AG09319 (cell line): ENCODE results near the gene PYCARD.
"Not testable (repeated sequence)": the region's sequence is repeated elsewhere in the genome, so short reads cannot be mapped to it uniquely, and the experiment has no call there.

ENCODE experiments used
- DNase-seq: peaks from one replicate; pipeline ENCODE4 v3.0.0-alpha.2; 2010; ENCODE audit warnings: low read depth; ENCODE audit errors: extremely low read depth
- CTCF ChIP-seq: IDR thresholded peaks from 2 replicates; pipeline ENCODE4 v1.5.1; 2011; ENCODE audit warnings: low read depth, mild to moderate bottlenecking, inconsistent platforms, low read length, moderate library complexity

The PYCARD gene

DNA sequence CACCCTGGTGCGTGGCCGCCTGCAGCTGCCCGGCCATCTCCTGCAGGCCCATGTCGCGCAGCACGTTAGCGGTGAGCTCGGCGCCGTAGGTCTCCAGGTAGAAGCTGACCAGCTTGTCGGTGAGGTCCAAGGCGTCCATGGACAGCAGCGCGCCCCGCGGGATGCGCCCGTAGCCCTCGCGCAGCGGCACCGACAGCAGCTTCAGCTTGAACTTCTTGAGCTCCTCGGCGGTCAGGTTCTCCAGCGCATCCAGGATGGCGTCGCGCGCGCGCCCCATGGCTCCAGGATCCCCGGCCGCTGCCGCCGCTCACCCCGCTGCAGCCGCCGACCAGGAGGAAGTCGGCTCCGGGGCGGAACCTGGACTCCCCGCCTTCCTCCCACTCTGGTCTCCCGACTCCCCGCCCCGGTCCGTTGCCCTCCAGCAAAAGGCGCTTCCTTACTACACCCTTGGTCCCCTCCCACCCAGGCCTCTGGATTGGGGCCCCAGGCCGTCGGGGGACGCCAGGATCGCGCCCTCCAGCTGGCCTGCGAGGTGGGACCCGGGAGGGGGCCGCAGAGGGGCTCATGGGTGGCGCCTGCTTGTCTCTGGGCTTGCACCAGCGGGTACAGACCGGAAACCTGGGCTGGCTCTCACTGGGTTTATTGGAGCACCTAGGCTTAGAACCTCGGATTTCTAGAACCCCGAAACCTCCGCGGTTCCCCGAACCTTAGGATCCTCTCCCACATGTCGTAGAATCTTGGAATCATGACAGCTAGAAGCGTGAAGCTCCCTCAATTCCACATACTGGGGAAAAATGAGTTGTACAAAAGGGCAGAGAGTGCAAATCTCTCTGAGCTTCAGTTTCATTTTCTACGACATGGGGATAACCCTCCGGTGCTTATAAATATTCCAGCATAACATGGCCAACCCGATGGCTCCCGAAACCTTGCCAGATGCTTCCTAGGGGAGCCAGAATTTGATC, at the start of gene PYCARD:
Gene PYCARD (minus strand): TSS at position 347 of the 962 bp plus-strand sequence. CDS start 70 bp downstream, at position 277.
- TF ChIP-seq CTCF, result no peak
- no peak for DNase-seq

- no peak for TF ChIP-seq CTCF
- no peak for DNase-seq
These were observed 48.9 kb upstream of the PYCARD start for GRCh38 chr16:31251435-31251834.

DNA sequence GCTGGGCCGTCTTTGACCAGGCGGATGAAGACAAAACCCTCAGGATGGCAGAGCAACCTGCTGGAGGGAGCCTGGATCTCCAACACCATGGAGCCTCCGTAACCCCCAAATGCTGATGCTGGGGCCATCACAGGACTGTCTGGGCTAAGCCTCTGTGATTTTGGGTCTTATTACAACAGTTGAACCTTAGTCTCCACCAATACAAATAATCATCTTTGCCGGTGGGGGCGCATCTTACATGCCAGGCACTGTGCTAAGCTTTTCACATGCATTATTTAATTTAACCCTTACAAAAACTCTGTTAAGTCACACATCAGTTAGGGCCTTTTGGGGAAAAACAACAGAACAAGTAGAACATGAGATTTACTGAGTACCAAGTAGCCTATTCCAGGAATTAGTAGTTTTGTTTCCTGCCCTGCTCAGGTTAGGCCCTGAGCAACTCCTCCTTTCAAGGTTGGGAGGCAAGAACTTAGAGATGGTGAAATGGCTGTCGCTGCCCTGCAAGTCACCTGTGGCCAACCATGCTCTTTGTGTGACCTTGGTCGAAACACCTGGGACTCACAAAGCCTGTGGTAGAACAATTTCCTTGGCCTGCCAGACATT, 48.3 kb upstream of the PYCARD start:
- no peak for DNase-seq
- TF ChIP-seq CTCF, result no peak

GRCh38 chr16:31248344-31248743, 45.8 kb upstream of the PYCARD start:
- DNase-seq, result no peak
- no peak for TF ChIP-seq CTCF

- DNase-seq, result no peak
- no peak for TF ChIP-seq CTCF
These were observed 43.7 kb upstream of the PYCARD start for GRCh38 chr16:31246296-31246695.

GRCh38 chr16:31245598-31245997, 43.0 kb upstream of the PYCARD start:
- DNase-seq, result not testable (repeated sequence)

DNA sequence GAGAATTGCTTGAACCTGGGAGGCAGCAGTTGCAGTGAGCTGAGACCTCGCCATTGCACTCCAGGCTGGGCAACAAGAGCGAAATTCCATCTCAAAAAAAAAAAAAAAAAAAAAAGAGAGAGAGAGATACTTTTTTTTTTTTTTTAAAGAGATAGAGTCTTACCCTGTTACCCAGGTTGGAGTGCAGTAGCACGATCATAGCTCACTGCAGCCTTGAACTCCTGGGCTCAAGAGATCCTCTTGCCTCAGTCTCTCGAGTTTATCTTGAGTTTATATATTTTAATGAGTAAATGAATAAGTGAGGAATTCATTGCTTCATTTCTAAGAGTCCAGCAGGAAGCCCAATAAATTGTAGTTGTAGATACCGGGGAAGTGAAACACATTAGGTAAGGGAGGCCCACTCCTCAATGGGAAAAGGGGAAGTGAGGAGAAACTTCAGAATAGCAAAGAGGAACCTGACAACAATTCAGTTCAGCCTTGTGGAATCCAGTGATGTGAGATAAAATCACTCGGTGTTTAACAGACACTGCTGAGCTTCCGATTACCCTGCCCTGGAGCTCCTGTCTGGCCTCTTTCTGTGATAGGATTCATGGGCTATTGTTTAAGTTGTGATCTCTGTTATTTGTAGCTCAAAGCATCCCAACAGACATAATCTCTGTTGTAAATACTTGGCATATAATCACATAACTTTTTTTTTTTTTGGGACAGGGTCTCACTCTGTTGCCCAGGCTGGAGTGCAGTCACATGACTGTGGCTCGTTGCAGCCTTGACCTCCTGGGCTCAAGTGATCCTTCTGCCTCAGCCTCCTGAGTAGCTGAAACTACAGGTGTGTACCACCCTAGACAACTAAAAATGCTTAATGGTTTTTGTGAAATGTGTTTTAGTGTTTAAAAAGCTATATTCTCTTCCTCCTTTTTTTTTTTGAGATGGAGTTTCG, 41.4 kb upstream of the PYCARD start:
- DNase-seq, result no peak
- no peak for TF ChIP-seq CTCF
